Measurements from ENCODE around the gene CIITA. TPM values are rescaled to one million over a fixed set of nuclear protein-coding genes. Genes with fewer than 3 reads are reported as not detected.

Gene CIITA
- polyA plus RNA-seq, 2 donors: 2.8 to 5.5 TPM

DNA sequence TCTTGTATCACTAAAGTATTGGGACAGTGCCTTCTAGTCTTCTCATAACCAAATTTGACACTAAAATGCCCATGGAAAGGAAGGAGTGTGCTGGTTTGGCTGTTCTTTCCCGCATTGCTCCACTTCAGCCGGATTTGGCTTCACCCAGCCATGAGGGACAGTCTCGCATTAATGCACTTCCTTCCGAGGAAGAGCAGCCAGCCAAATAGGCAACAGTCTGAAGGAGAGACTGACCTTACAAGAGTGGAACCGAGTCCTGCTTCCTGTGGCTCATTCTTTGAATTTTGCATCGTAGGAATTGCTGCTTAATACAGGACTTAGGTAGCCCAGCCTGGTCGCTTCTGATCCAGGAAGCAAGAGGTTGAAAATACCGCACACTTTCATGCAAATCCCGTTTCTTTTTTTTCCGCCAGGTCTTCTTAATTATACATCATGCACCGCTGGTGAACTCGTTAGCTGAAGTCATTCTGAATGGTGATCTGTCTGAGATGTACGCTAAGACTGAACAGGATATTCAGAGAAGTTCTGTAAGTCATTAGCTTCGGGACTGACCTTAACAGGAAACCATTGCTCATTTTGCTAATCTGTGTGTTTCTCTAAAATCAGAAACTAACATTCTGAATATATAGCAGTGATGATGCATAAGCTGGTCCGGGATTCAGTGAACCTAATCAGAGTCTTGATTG, 105.6 kb downstream of the CIITA start:
- H3K4me3 ChIP-seq (ENCODE audit: low read depth in 1 of 2, low read length in 2 of 2): no peak overlapping the region
- WGBS, 2 donors: 66 to 68% methylated on average over 15 of the region's 15 CpGs
- peaks cover 0 to 5% of the 10 kb centered on the region in 2 donors for H3K4me1 ChIP-seq (ENCODE audit: control insufficient read depth in 2 of 2, insufficient read depth in 2 of 2, low read length in 1 of 2)
- no peaks in the 10 kb centered on the region for H3K27me3 ChIP-seq (ENCODE audit: control insufficient read depth in 1 of 2, insufficient read depth in 2 of 2, low read length in 2 of 2)
- peak overlapping the region in 1 of 2 donors; percentile 62 for H3K27ac ChIP-seq (ENCODE audit: low read depth in 2 of 2, low read length in 1 of 2)
- peaks cover 0 to 14% of the 10 kb centered on the region in 2 donors for H3K36me3 ChIP-seq (ENCODE audit: control insufficient read depth in 2 of 2, insufficient read depth in 2 of 2, low read length in 1 of 2)
- no peaks in the 10 kb centered on the region for H3K9me3 ChIP-seq (ENCODE audit: control insufficient read depth in 2 of 2, insufficient read depth in 1 of 2, low read depth in 1 of 2, low read length in 1 of 2)

DNA sequence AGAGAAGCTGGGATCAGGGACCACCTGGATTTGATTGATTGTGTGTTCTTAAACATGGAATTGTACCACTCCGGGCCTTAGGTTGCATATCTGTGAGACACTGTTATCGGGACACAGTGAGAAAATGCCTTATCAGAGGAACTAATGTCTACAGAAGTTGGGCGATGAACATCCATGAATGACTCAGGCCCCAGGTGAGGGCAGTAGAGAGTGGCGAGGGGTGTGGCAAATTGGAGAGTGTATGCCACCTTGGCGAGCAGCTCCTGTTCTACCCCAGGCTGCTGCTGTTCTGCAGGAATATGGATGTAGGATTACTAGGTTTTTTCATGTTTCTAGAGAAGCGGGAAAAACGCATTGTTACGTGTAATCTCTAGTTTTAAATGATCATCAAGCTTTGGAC, 106.2 kb downstream of the CIITA start:
- no peaks in the 10 kb centered on the region for H3K27me3 ChIP-seq (ENCODE audit: control insufficient read depth in 1 of 2, insufficient read depth in 2 of 2, low read length in 2 of 2)
- WGBS, 2 donors: 79 to 82% methylated on average over 8 of the region's 8 CpGs
- H3K27ac ChIP-seq (ENCODE audit: low read depth in 2 of 2, low read length in 1 of 2): no peak overlapping the region
- H3K4me3 ChIP-seq (ENCODE audit: low read depth in 1 of 2, low read length in 2 of 2): no peak overlapping the region
- peaks cover 0 to 5% of the 10 kb centered on the region in 2 donors for H3K4me1 ChIP-seq (ENCODE audit: control insufficient read depth in 2 of 2, insufficient read depth in 2 of 2, low read length in 1 of 2)
- H3K36me3 ChIP-seq (ENCODE audit: control insufficient read depth in 2 of 2, insufficient read depth in 2 of 2, low read length in 1 of 2): peaks cover 0 to 11% of the 10 kb centered on the region in 2 donors
- H3K9me3 ChIP-seq (ENCODE audit: control insufficient read depth in 2 of 2, insufficient read depth in 1 of 2, low read depth in 1 of 2, low read length in 1 of 2): no peaks in the 10 kb centered on the region

- 80% methylated on average over 6 of the region's 6 CpGs for WGBS, 2 donors
- Histone ChIP-seq H3K27me3 (ENCODE audit: control insufficient read depth in 1 of 2, insufficient read depth in 2 of 2, low read length in 2 of 2) (no peaks in the 10 kb centered on the region), H3K9me3 (ENCODE audit: control insufficient read depth in 2 of 2, insufficient read depth in 1 of 2, low read depth in 1 of 2, low read length in 1 of 2) (no peaks in the 10 kb centered on the region), H3K4me1 (ENCODE audit: control insufficient read depth in 2 of 2, insufficient read depth in 2 of 2, low read length in 1 of 2) (peaks cover 0 to 8% of the 10 kb centered on the region in 2 donors), H3K4me3 (ENCODE audit: low read depth in 1 of 2, low read length in 2 of 2) (no peak overlapping the region), H3K27ac (ENCODE audit: low read depth in 2 of 2, low read length in 1 of 2) (no peak overlapping the region), H3K36me3 (ENCODE audit: control insufficient read depth in 2 of 2, insufficient read depth in 2 of 2, low read length in 1 of 2) (peaks cover 3 to 13% of the 10 kb centered on the region in 2 donors)
Observed at GRCh38 chr16:10984509-10984908, 107.5 kb downstream of the CIITA start.

Other genes with a start within 250 kb of the CIITA start
- under 1 TPM in 1 of 2 donors, not detected in 1; 0.22 TPM for gene TEKT5, start 182.3 kb upstream of the CIITA start, polyA plus RNA-seq
- 10 to 100 TPM; 27.1 to 27.4 TPM for gene NUBP1, start 133.4 kb upstream of the CIITA start, polyA plus RNA-seq
- gene TVP23A, start 58.4 kb upstream of the CIITA start, polyA plus RNA-seq: under 1 TPM; 0.05 to 0.08 TPM
- gene DEXI, start 65.3 kb downstream of the CIITA start, polyA plus RNA-seq: 10 to 100 TPM in 1 of 2 donors, 1 to 10 TPM in 1; 9.2 to 24.8 TPM
- gene CLEC16A, start 67.4 kb downstream of the CIITA start, polyA plus RNA-seq: 10 to 100 TPM in 1 of 2 donors, 1 to 10 TPM in 1; 9.0 to 12.5 TPM